CD4-positive, alpha-beta memory T cell (primary cell): Measurements from ENCODE around the gene SYNM. TPM values are rescaled to one million over a fixed set of nuclear protein-coding genes. Genes with fewer than 3 reads are reported as not detected.

Experiments
- CTCF ChIA-PET: fragments of 350-600 bp; sonication (Branson Sonifier 250); formaldehyde crosslinking; loops from one replicate; lab custom pipeline; 2021; ENCODE audit warnings: inconsistent platforms; ENCODE audit not compliant: partially characterized antibody; lab: Charles Lee
- POLR2A ChIA-PET: fragments of 350-600 bp; sonication (Branson Sonifier 250); formaldehyde crosslinking; loops from one replicate; lab custom pipeline; 2021; ENCODE audit not compliant: partially characterized antibody; lab: Charles Lee
- DNase-seq, 5 donors: peaks; one replicate each; pipeline versions ENCODE4 v3.0.0 to v3.0.0-alpha.2; 2020 to 2022; ENCODE audit warnings: mixed read lengths in 1 of 5
- H3K27ac ChIP-seq: one replicate; pipeline ENCODE4 v1.7.0; 2013; ENCODE audit warnings: low read depth, low read length
- H3K27me3 ChIP-seq: 2 replicates; pipeline ENCODE4 v1.7.0; 2013; ENCODE audit warnings: mild to moderate bottlenecking, low read length, moderate library complexity; ENCODE audit not compliant: insufficient read depth
- H3K36me3 ChIP-seq: 2 replicates; pipeline ENCODE4 v1.7.0; 2013; ENCODE audit warnings: mild to moderate bottlenecking, low read length, moderate library complexity; ENCODE audit not compliant: insufficient read depth
- H3K4me1 ChIP-seq: 2 replicates; pipeline ENCODE4 v1.7.0; 2013; ENCODE audit warnings: mild to moderate bottlenecking, low read length, moderate library complexity; ENCODE audit not compliant: insufficient read depth
- H3K4me3 ChIP-seq, 2 donors: one replicate each; pipeline ENCODE4 v1.7.0; 2013; ENCODE audit warnings: low read length in 2 of 2, mild to moderate bottlenecking in 1 of 2
- H3K9me3 ChIP-seq, 2 donors: one replicate each; pipeline ENCODE4 v1.7.0; 2013; ENCODE audit warnings: low read length in 2 of 2, control low read depth in 1 of 2; ENCODE audit not compliant: control insufficient read depth in 1 of 2
- H3K27ac Mint-ChIP-seq, 7 donors: one replicate each; pipeline ENCODE4 v1.8.0; 2020 to 2021; ENCODE audit warnings: mixed read lengths in 7 of 7, mild to moderate bottlenecking in 6 of 7, inconsistent platforms in 3 of 7, moderate library complexity in 3 of 7
- H3K27me3 Mint-ChIP-seq, 2 donors: one replicate each; pipeline ENCODE4 v1.8.0; 2020 to 2021; ENCODE audit warnings: mixed read lengths in 2 of 2
- H3K36me3 Mint-ChIP-seq, 2 donors: one replicate each; pipeline ENCODE4 v1.8.0; 2020 to 2021; ENCODE audit warnings: mixed read lengths in 2 of 2, inconsistent platforms in 1 of 2, mild to moderate bottlenecking in 1 of 2
- H3K4me1 Mint-ChIP-seq, 4 donors: one replicate each; pipeline ENCODE4 v1.8.0; 2020 to 2021; ENCODE audit warnings: mixed read lengths in 4 of 4, mild to moderate bottlenecking in 1 of 4
- H3K4me3 Mint-ChIP-seq, 8 donors: one replicate each; pipeline ENCODE4 v1.8.0; 2020 to 2021; ENCODE audit warnings: mixed read lengths in 8 of 8, mild to moderate bottlenecking in 7 of 8, moderate library complexity in 6 of 8, inconsistent platforms in 3 of 8
- H3K9me3 Mint-ChIP-seq, 8 donors: one replicate each; pipeline ENCODE4 v1.8.0; 2020 to 2021; ENCODE audit warnings: mixed read lengths in 8 of 8, mild to moderate bottlenecking in 5 of 8, inconsistent platforms in 3 of 8, moderate library complexity in 1 of 8
- intact Hi-C: fragments of 100-400 bp; cut with micrococcal nuclease; formaldehyde crosslinking; loops from one replicate; pipeline ENCODE4 v1.15.1; 2023
- polyA plus RNA-seq, 2 donors: library from polyadenylated mRNA; unstranded; fragments of 300-500 nt; fragmentation: Illumina TruSeq; gene quantifications; one replicate each; pipeline ENCODE4 v1.2.3, GENCODE V29; 2021
- total RNA-seq, 2 experiments: library from RNA; stranded (reverse); gene quantifications; one replicate each; pipeline ENCODE4 v1.2.3, GENCODE V29; 2021

Gene SYNM
- total and polyA plus RNA-seq, 4 experiments from 2014 or later = 0.09 to 14.2 (median 7.0) TPM

DNA sequence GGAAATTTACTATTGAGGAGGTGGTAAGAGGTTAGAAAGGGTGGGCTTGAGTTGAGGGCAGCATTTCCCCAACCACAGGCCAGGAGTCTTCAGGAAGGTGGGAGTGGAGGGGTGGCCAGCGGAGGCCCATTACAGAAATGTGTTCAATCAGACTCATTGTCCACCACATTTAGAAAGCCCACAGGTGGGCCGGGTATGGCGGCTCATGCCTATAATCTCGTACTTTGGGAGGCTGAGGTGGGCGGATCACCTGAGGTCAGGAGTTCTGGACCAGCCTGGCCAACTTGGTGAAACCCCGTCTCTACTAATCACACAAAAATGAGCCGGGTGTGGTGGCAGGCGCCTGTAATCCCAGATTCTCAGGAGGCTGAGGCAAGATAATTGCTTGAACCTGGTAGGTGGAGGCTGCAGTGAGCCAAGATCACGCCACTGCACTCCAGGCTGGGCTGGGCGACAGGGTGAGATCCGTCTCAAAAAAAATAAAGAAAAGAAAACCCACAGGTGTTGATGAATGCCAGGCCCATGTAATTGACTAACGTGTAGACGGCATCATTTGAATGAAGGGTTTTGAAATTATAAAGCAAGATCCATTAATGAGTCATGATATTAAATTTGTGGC, 12.2 kb upstream of the SYNM start:
- Mint-ChIP-seq H3K4me3 (no peak overlapping the region), H3K36me3 (no peaks in the 10 kb centered on the region), H3K4me1 (peaks cover 0 to 5% (median 4%) of the 10 kb centered on the region in 4 donors), H3K27me3 (peaks cover 2 to 9% of the 10 kb centered on the region in 2 donors), H3K9me3 (no peaks in the 10 kb centered on the region), H3K27ac (peak overlapping the region in 1 of 7 donors; percentile 36)
- intact Hi-C loops = no loop called here
- CTCF ChIA-PET = no interaction called here
- Histone ChIP-seq H3K4me3 (no peak overlapping the region), H3K27me3 (no peaks in the 10 kb centered on the region), H3K9me3 (no peaks in the 10 kb centered on the region), H3K36me3 (no peaks in the 10 kb centered on the region), H3K27ac (no peak overlapping the region), H3K4me1 (no peaks in the 10 kb centered on the region)
- POLR2A ChIA-PET = no interaction called here
- no peak for DNase-seq

DNA sequence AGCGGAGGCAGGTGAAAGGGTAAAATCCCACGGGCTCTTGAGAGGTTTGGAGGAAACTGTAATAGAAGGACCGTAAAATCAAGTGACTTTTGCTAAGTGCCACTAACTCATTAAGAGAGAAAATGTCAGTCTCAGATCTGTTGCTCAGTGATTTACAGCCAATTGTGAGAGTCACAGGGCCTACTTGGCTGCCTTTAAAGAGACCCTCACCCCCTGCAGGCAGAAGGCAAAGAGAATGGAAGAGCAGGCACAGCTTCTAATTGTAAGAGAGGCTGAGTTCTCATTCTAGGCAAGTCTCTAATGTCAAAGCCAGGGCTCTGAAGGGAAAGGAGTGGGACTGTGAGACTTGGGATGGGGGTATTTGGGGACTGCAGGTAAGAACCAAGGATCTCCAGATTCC, 9.3 kb upstream of the SYNM start:
- Mint-ChIP-seq H3K4me3 (no peak overlapping the region), H3K27me3 (peaks cover 7 to 21% of the 10 kb centered on the region in 2 donors), H3K4me1 (peaks cover 0 to 2% (median under 1%) of the 10 kb centered on the region in 4 donors), H3K9me3 (no peaks in the 10 kb centered on the region), H3K27ac (no peak overlapping the region), H3K36me3 (no peaks in the 10 kb centered on the region)
- no peak overlapping the region for H3K4me3 ChIP-seq
- H3K4me1 ChIP-seq = no peaks in the 10 kb centered on the region
- ChIA-PET POLR2A (no interaction called here), CTCF (no interaction called here)
- no peaks in the 10 kb centered on the region for H3K36me3 ChIP-seq
- DNase-seq = no peak
- H3K27me3 ChIP-seq = no peaks in the 10 kb centered on the region
- intact Hi-C loops = no loop called here
- no peaks in the 10 kb centered on the region for H3K9me3 ChIP-seq
- no peak overlapping the region for H3K27ac ChIP-seq

DNA sequence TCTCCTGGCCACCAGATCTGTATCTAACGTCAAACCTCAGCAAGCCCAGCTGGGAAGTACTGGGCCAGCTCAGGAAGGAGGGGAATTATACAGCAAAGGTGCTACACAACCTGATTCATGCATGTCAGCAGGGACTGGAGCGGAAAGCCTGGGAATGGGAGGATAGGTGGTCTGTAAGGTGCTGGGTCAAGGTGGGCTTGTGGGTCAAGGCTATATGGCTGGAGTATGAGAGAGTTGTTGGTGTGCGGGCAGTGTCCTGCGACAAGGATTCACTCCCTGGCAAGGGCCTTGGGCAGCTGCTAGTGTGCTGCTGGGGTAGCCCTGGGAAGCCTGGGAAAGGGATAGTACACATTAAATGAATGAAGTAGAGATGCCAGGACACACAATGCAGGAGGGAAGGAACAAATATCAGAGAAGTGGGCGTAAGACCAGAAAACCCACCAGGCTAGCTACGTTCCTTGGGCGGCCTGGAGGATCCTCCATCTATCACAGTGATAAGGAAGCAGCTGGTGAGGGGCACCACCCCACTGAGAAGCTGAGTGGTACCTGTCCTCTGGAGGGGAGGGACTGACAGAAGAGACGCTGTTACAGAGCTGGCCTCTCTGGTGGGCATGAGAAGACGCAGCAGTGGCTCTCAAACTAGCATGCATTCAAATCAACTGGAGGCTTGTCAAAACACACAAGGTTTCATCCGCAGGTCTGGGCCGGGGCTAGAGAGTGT, 8.5 kb upstream of the SYNM start:
- Mint-ChIP-seq H3K9me3 (no peaks in the 10 kb centered on the region), H3K4me1 (peaks cover 0 to 4% (median under 1%) of the 10 kb centered on the region in 4 donors), H3K36me3 (no peaks in the 10 kb centered on the region), H3K4me3 (no peak overlapping the region), H3K27ac (no peak overlapping the region), H3K27me3 (peaks cover 8 to 22% of the 10 kb centered on the region in 2 donors)
- intact Hi-C loops = no loop called here
- Histone ChIP-seq H3K36me3 (no peaks in the 10 kb centered on the region), H3K4me3 (no peak overlapping the region), H3K9me3 (no peaks in the 10 kb centered on the region), H3K27me3 (peaks cover under 1% of the 10 kb centered on the region), H3K4me1 (no peaks in the 10 kb centered on the region), H3K27ac (no peak overlapping the region)
- no peak for DNase-seq
- ChIA-PET CTCF (no interaction called here), POLR2A (no interaction called here)

DNA sequence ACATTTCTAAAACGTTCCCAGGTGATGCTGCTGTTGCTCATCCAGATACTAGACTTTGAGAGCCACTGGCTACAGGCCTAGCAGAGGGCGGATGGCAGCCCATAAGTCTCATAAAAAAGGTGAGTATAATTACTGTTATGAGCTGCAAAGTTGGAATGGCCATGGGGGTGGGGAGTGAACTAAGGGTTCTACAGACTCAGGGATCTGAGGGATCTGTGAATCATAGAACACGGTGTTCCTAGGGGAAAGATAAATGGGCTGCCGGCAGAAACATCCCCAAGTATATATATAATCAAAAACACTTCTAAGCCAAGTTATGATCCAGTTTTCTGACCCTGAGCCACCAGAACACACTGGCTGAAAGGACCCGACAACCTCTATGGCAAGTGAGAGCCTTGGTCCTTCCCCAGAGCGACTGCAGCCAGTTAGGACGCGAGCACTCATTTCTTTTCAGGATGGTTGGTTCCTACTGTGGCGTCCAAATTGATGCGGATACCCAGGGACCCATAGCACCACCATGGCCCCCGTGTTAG, 7.9 kb upstream of the SYNM start:
- Histone ChIP-seq H3K4me3 (no peak overlapping the region), H3K27ac (no peak overlapping the region), H3K27me3 (peaks cover 6% of the 10 kb centered on the region), H3K9me3 (no peaks in the 10 kb centered on the region), H3K4me1 (no peaks in the 10 kb centered on the region), H3K36me3 (no peaks in the 10 kb centered on the region)
- Mint-ChIP-seq H3K4me3 (no peak overlapping the region), H3K27me3 (peaks cover 14 to 22% of the 10 kb centered on the region in 2 donors), H3K4me1 (peaks cover 0 to 4% (median 1%) of the 10 kb centered on the region in 4 donors), H3K9me3 (no peaks in the 10 kb centered on the region), H3K27ac (no peak overlapping the region), H3K36me3 (no peaks in the 10 kb centered on the region)
- CTCF ChIA-PET = no interaction called here
- intact Hi-C loops = no loop called here
- no peak for DNase-seq
- POLR2A ChIA-PET = no interaction called here

DNA sequence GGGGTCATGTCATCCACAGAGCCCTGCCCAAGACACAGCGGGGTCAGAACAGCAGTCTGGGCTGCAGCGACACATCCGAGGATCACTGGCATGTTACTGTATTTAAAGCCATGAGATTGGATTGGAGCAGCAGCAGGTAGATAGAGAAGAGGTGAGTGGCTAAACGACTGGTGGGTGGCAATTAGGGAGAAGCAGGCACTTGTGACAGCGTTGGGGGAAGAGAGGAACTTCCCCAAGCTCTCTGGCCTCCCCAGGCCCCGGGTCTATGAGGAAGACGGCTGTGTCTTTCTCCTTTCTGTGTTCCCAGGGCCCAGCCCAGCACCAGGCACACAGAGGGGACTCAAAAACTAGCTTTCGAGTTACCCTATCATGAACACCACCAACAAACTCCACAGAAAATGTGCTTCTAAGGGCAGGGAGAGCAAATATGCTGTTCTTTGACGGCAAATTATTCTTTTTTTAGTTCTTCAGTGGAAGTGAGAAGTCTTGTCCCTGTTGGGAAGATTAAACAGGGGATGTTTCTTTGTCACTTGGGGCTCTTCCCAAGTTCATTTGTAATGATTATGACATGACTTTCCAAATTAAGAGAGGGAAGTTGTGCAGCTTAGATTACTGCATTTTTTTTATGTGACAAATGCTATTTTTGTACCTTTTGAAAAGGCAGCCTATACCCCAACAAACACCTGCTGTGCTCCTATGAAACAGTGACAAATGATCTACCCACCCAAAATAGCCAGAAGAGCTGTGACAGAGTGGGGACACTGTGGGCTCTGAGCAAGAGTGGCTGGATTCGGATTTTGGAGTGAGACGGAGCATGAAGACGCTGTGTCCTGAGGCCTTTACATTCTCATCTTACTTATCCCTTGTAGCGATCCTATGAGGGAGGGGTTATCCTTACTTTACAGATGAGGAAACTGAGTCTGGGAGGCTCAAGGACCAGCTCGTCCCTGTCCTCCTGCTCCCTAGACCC, 7.2 kb upstream of the SYNM start:
- Histone ChIP-seq H3K4me3 (no peak overlapping the region), H3K4me1 (no peaks in the 10 kb centered on the region), H3K9me3 (no peaks in the 10 kb centered on the region), H3K36me3 (no peaks in the 10 kb centered on the region), H3K27me3 (peaks cover 6% of the 10 kb centered on the region), H3K27ac (no peak overlapping the region)
- peaks cover 0 to 4% (median 1%) of the 10 kb centered on the region in 4 donors for H3K4me1 Mint-ChIP-seq
- no peak overlapping the region for H3K27ac Mint-ChIP-seq
- intact Hi-C loops = no loop called here
- H3K4me3 Mint-ChIP-seq = no peak overlapping the region
- ChIA-PET CTCF (interaction anchor here (0.9 to 2.1 kb wide), 3 partner anchors 9 to 607 kb away, joined by 4 to 7 read pairs (median 4); no protein-coding TSS in a partner anchor), POLR2A (no interaction called here)
- DNase-seq = no peak
- H3K36me3 Mint-ChIP-seq = no peaks in the 10 kb centered on the region
- H3K9me3 Mint-ChIP-seq = no peaks in the 10 kb centered on the region
- H3K27me3 Mint-ChIP-seq = peaks cover 19 to 26% of the 10 kb centered on the region in 2 donors

DNA sequence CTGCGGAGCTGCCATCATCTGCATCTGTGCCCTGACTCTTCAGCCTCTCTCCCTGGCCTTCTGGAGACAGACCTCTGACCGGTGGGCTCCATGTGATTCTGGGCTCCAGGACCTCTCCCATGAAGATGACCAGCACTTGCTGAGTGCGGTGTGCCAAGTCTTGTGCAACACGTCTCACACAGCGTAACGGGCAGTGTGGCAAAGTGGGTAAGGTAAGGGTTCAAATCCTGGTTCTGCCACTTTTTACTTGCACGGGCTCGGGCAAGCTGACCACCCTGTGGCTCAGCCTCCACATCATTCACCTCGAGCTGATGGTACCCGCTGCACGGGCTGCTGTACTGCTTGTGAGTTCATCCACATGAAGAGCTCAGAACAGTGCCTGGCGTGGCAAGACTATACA, 6.5 kb upstream of the SYNM start:
- no peak overlapping the region for H3K27ac Mint-ChIP-seq
- H3K36me3 ChIP-seq = no peaks in the 10 kb centered on the region
- H3K27me3 Mint-ChIP-seq = peaks cover 23 to 26% of the 10 kb centered on the region in 2 donors
- H3K36me3 Mint-ChIP-seq = no peaks in the 10 kb centered on the region
- ChIA-PET CTCF (interaction anchor here (0.9 to 2.1 kb wide), 3 partner anchors 10 to 606 kb away, joined by 4 to 7 read pairs (median 4); no protein-coding TSS in a partner anchor), POLR2A (no interaction called here)
- no peaks in the 10 kb centered on the region for H3K9me3 Mint-ChIP-seq
- H3K4me1 ChIP-seq = no peaks in the 10 kb centered on the region
- peaks cover 9% of the 10 kb centered on the region for H3K27me3 ChIP-seq
- peaks cover 0 to 5% (median 1%) of the 10 kb centered on the region in 4 donors for H3K4me1 Mint-ChIP-seq
- intact Hi-C loops = no loop called here
- H3K9me3 ChIP-seq = no peaks in the 10 kb centered on the region
- no peak overlapping the region for H3K4me3 Mint-ChIP-seq
- H3K27ac ChIP-seq = no peak overlapping the region
- no peak for DNase-seq
- H3K4me3 ChIP-seq = no peak overlapping the region
